GM18870 (cell line): Measurements from ENCODE around the gene SYNE1.
"Not testable (repeated sequence)": the region's sequence is repeated elsewhere in the genome, so short reads cannot be mapped to it uniquely, and the experiment has no call there.

ENCODE experiments used
- ATAC-seq: cut with Tn5 transposase; IDR thresholded peaks from one replicate; pipeline ENCODE4 v1.9.1; 2021; ENCODE audit warnings: moderate library complexity; ENCODE audit not compliant: unreplicated experiment

Gene SYNE1

GRCh38 chr6:152631376-152631775 is 5.8 kb downstream of the SYNE1 start:
- ATAC-seq, result no peak

DNA sequence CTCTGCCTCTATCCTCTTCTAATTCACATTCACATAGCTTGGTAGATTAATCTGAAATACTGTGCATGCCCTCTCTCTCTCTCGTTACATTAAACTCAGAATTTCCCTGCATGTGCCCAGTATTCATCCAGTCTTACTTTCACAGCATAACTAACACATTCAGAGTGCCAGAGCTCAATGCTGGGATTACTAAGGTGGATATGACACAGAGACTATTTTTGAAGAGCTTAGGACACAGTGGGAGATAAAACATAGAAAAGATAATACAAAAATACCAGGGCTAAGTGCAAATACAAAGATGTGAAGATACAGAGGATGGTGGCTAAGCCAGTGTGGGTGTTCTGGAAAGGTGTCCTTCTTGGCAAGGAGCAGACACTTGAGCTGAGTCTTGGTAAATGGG is 6.3 kb downstream of the SYNE1 start:
- ATAC-seq, result no peak

- no peak for ATAC-seq
These were observed 11.9 kb downstream of the SYNE1 start for GRCh38 chr6:152625213-152625612.

DNA sequence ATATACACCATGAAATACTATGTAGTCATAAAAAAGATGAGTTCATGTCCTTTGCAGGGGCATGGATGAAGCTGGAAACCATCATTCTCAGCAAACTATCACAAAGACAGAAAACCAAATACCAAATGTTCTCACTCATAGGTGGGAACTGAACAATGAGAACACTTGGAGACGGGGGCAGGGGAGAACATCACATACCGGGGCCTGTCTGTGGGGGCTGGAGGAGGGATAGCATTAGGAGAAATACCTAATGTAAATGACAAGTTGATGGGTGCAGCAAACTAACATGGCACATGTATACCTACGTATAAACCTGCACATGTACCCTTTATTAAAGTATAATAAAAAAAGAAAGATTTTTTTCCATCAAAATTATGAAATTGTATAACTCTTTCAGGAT is 22.4 kb downstream of the SYNE1 start:
- not testable (repeated sequence) for ATAC-seq

DNA sequence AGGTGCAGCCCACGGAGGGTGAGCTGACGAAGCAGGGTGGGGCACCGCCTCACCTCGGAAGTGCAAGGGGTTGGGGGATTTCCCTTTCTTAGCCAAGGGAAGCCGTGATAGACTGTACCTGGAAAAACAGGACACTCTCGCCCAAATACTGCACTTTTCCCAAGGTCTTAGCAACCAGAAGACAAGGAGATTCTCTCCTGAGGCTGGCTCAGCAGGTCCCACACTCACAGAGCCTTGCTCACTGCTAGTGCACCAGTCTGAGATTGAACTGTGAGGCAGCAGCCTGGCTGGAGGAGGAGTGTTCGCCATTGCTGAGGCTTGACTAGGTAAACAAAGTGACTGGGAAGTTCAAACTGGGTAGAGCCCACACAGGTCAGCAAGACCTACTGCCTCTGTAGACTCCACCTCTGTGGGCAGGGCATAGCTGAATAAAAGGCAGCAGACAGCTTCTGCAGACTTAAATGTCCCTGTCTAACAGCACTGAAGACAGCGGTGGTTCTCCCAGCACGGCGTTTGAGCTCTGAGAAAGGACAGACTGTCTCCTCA is 28.0 kb downstream of the SYNE1 start:
- ATAC-seq, result no peak

DNA sequence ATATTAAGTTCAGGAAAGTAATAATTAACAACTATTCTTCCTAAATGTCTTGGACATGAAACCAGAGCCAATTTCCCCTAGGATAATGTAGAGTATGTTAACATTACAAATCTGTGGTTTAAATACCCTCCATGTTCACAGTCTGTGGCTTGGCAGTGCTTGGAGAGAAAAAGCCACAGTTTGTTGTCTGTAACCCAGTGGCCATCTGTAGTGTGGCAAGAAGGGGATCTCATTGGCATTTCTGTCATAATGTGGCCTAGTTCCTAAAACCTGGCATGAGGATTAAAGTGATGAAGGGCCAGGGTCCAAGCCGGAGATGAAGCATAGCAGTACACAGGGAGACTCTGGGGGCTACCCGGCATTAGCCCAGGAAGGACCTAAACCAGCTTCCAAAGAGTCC is 31.2 kb downstream of the SYNE1 start:
- no peak for ATAC-seq

DNA sequence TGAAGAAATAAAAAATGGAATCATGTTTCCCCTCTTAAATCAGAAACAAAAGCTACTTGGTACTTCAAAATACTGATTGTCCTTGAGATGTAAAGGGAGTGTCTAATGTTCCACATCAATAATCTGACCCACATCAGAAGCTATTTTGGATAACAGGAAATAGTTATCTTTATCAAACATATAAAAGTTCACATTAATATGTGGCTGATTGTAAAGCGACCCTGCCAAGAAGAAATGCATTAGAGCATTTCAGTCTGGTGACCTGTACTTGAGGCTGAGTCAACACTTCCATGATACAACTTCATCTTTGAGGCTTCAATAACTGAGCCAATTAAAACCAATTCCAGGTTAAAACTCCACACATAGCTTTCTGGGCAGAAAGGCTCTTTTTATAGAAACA is 31.8 kb downstream of the SYNE1 start:
- no peak for ATAC-seq

DNA sequence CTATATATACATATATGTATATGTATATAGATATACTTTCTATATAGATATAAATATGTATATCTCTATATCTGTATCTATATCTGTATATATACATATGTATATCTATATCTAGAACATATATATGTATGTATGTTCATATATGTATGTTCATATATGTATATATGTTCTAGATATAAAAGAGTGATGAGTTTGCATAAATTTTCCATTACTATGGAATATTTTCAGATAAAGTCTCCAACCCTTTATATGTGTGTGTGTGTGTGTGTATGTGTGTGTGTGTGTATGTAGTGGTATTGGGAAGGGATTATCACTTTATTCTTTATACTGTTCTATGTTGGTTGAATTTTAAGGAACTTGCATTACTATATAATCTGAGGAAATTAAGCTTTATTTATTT is 33.3 kb downstream of the SYNE1 start:
- no peak for ATAC-seq

DNA sequence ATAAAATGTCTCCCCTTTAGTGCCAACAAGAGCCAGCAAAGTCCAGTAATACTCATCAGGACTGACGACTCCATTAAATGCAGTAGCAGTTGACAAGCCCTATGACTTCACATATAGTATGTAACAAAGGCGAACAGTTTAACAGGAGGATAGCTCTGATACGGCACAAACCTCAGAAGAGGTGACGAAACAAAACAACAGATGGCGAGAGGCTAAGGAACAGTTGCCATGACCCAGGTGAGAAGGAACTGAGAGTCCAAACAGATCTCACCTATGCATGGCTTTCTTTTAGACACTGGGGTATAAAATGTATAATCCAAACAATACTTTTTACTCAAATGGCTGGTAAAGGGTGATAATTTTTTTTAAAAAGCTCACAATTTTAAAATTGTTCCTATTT is 37.1 kb downstream of the SYNE1 start:
- no peak for ATAC-seq

GRCh38 chr6:152598901-152599537 is 38.1 kb downstream of the SYNE1 start:
- no peak for ATAC-seq

DNA sequence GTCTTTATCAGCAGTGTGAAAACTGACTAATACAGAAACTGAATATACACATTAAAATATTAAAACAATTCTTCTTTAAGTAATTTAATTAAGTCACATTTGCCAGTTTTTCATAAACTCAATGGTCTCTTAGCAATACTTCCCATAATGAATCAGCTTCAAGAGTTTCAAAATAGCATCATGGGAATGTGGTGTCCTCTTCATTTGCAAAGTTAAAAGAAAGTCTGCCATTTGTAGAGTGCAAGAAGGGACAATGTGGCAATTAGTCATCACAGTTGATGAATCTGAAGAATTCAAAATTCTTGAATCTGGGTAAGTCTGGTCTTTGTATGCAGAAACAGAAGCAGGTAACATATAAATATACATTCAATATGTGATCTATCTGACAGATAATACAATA is 38.7 kb downstream of the SYNE1 start:
- no peak for ATAC-seq

DNA sequence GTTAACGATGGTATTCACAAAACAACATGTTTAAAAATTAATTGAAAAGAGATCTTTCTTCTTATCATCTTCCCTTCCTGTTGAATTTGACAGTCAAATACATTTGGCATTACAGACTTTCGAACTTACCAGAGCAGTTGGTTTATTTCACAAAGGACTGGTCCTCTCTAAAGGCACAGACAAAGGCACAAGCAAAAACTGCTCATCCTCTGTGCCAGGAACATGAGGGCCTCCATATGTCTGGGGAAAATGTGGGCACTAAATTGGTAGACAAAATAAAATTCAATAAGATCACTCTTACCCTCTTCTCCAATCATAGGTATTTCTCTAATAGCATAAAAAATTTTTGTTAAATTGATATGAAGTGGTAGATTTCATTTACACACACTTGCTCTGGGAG is 40.4 kb downstream of the SYNE1 start:
- ATAC-seq, result no peak

- no peak for ATAC-seq
These were observed 41.7 kb downstream of the SYNE1 start for GRCh38 chr6:152595499-152595898.

DNA sequence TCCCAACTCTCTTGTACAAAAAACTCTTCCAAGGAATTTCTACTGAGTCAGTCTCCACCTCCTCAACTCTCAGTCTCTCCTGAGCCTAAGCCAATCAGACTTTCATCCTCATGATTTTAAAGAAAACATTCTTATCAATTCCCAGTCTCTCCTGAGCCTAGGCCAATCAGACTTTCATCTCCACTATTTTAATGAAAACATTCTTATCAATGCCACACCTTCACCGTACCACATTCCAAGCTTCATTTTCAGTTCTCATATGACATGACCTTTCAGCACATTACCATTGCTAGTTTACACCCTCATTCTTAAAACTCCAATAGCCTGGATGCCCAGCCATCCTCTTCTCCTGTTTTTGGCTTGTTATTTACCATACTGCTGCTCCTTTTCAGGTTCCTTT is 42.5 kb downstream of the SYNE1 start:
- ATAC-seq, result no peak

- no peak for ATAC-seq
These were observed 48.7 kb downstream of the SYNE1 start for GRCh38 chr6:152588456-152588855.

DNA sequence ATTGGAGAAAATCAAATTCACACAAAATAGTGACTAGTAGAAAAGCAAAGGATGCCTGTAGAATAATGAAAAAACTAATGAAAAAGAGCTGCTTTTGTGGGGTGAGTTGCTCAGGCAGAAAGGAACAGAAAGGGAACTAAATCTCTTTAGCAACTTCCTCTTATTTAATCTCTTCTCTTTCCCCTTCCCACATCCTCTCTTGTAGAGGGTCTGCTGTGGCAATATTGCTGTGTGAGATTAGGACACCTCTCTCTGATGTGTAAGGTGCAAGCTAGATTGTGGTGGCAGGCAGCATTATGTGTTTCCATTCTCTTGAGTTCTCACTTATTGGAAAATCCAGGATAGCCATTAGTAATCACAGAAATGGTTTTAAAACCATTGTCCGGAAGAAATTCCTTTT is 49.7 kb downstream of the SYNE1 start:
- ATAC-seq, result no peak

GRCh38 chr6:152585236-152585635 is 51.9 kb downstream of the SYNE1 start:
- no peak for ATAC-seq

GRCh38 chr6:152583888-152584287 is 53.3 kb downstream of the SYNE1 start:
- no peak for ATAC-seq

DNA sequence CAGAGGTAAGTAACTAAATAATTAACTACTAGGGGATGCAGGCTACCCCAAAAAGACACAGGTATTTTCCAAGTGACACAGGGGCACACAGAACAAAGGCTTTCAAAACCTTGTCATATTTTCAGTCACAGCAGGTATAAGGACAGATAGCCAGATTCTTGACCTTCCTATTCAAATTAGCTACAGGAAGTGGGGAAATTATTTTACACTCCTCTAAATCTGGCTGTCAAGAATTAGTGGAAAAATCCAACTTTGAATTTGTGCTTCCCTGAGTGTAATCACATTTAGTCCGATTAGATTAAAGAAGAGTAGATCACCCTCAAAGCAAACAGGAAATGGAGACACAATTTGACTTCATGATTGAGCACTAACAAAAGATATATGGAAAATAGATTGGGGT is 60.6 kb downstream of the SYNE1 start:
- no peak for ATAC-seq

- ATAC-seq, result no peak
These were observed 61.5 kb downstream of the SYNE1 start for GRCh38 chr6:152575621-152576150.

DNA sequence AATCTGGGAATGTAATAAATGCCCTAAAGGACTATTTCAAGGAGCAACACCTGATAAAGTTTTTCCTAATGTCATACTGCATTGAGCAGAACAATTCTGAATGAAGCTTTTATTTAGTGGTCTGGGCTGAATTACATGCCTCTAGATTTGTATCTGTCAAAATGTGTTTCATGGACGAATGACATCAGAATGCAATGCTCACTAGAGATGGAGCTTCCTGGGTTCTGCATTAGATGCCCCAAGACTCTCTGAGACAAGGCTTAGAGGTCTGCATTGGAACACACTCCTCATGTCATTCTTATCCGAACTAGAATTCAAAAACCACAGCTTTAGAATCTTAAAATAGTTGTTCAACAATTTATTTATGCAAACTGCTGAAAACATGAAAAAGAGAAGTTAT is 62.0 kb downstream of the SYNE1 start:
- ATAC-seq, result no peak

GRCh38 chr6:152573762-152574161 is 63.4 kb downstream of the SYNE1 start:
- ATAC-seq, result no peak
